Adrenal gland (tissue), 12 donors: ENCODE measurements around the gene CD2AP. TPM values are rescaled to one million over a fixed set of nuclear protein-coding genes. Genes with fewer than 3 reads are reported as not detected.

Experiments
- DNase-seq, 7 donors: peaks; one replicate each; pipeline ENCODE4 v3.0.0-alpha.2; 2019 to 2020
- H3K27ac ChIP-seq, 5 donors: fragments of 200-600 bp; sonication (generic) in 4 of 5; 1 replicate in 3 of 5; 2 replicates in 2 of 5; pipeline versions ENCODE4 v1.5.1 to v1.8.0; 2016 to 2020; ENCODE audit warnings: mild to moderate bottlenecking in 1 of 5
- H3K27me3 ChIP-seq: fragments of 200-600 bp; 2 replicates; pipeline ENCODE4 v1.8.0; 2021
- H3K36me3 ChIP-seq, 2 donors: fragments of 200-600 bp; replicated peaks in 1 of 2; 1 replicate in 1 of 2; 2 replicates in 1 of 2; pipeline versions ENCODE4 v1.5.1 to v1.8.0; 2018 to 2022
- H3K4me1 ChIP-seq, 2 donors: fragments of 200-600 bp; replicated peaks in 1 of 2; 1 replicate in 1 of 2; 2 replicates in 1 of 2; pipeline versions ENCODE4 v1.5.1 to v1.8.0; 2018 to 2021
- H3K4me3 ChIP-seq, 4 donors: fragments of 200-600 bp; sonication (generic) in 3 of 4; one replicate each; pipeline ENCODE4 v1.5.1; 2016 to 2018
- H3K9me3 ChIP-seq, 3 donors: fragments of 200-600 bp; sonication (generic) in 1 of 3; replicated peaks in 1 of 3; 1 replicate in 2 of 3; 2 replicates in 1 of 3; pipeline versions ENCODE4 v1.5.1 to v1.8.0; 2016 to 2021
- POLR2A ChIP-seq, 2 donors: fragments of 450-650 bp; IDR thresholded peaks; one replicate each; pipeline ENCODE4 v1.6.1; 2017; ENCODE audit warnings: antibody characterized with exemption in 2 of 2, mild to moderate bottlenecking in 2 of 2, moderate library complexity in 1 of 2
- whole genome bisulfite sequencing, 4 donors: extraction: QIAGEN DNeasy Blood & Tissue Kit in 2 of 4; methylation state at CpG; one replicate each; pipeline versions ENCODE4 v1.1.5 to v1.1.7; 2013 to 2017; 5-methylcytosine and 5-hydroxymethylcytosine counted together
- intact Hi-C, 2 donors: fragments of 100-400 bp; cut with DNase I; formaldehyde crosslinking; loops; one replicate each; pipeline versions ENCODE4 v1.14.1 to v1.15.0; 2022 to 2023
- polyA plus RNA-seq, 3 donors: library from polyadenylated mRNA; stranded (reverse); fragments of 200-250 nt in 2 of 3; fragments of 350-450 nt in 1 of 3; fragmentation: Illumina TruSeq in 1 of 3; extraction: RNeasy Lipid Tissue Mini Kit (QIAGEN cat#74804) in 1 of 3; gene quantifications; one replicate each; pipeline ENCODE4 v1.2.3, GENCODE V29; 2013 to 2014
- total RNA-seq, 9 donors: library from RNA; depleted of rRNA in 4 of 9; stranded (reverse); fragments of >200 nt in 4 of 9; fragments of 120-200 nt in 1 of 9; fragmentation: NEBNext Ultra II Directional in 1 of 9; extraction: Animal tissue kit (Norgen Biotek cat#: 25700) in 1 of 9; gene quantifications; one replicate each; pipeline versions ENCODE4 v1.1.0 to v1.2.4, GENCODE V29; 2013 to 2023
- TF ChIP-seq, protein P1 (sequence below), 6 experiments: fragments of 450-650 bp in 4 of 6; fragments of 200-600 bp in 2 of 6; sonication (generic) in 1 of 6; IDR thresholded peaks; 1 replicate in 5 of 6; 2 replicates in 1 of 6; pipeline versions ENCODE4 v1.5.1 to v1.8.0; 2016 to 2021; ENCODE audit warnings: antibody characterized with exemption in 6 of 6, mild to moderate bottlenecking in 2 of 6, moderate library complexity in 1 of 6
- donor health status: healthy with polysubstance abuse.
- donor health status: Bipolar disorder and iron deficiency.
- donor health status: DM: yes; HTN: yes; CAD: no.
- donor health status: DM: no; HTN: no; CAD: no.
- donor health status: DM: no; HTN: no; CAD: no.
- donor health status: DM: yes; HTN: yes; CAD: no.

CD2AP gene
- total and polyA plus RNA-seq, 12 donors = 5.3 to 29.6 (median 20.2) TPM

GRCh38 chr6:47434372-47435253, 43.0 kb upstream of the CD2AP start:
- no peak for DNase-seq
- H3K4me1 ChIP-seq = no peaks in the 10 kb centered on the region
- no peaks in the 10 kb centered on the region for H3K9me3 ChIP-seq
- H3K36me3 ChIP-seq = no peaks in the 10 kb centered on the region
- no peak overlapping the region for H3K27ac ChIP-seq
- intact Hi-C loops = no loop called here
- H3K27me3 ChIP-seq = no peaks in the 10 kb centered on the region
- TF ChIP-seq, protein P1, sequence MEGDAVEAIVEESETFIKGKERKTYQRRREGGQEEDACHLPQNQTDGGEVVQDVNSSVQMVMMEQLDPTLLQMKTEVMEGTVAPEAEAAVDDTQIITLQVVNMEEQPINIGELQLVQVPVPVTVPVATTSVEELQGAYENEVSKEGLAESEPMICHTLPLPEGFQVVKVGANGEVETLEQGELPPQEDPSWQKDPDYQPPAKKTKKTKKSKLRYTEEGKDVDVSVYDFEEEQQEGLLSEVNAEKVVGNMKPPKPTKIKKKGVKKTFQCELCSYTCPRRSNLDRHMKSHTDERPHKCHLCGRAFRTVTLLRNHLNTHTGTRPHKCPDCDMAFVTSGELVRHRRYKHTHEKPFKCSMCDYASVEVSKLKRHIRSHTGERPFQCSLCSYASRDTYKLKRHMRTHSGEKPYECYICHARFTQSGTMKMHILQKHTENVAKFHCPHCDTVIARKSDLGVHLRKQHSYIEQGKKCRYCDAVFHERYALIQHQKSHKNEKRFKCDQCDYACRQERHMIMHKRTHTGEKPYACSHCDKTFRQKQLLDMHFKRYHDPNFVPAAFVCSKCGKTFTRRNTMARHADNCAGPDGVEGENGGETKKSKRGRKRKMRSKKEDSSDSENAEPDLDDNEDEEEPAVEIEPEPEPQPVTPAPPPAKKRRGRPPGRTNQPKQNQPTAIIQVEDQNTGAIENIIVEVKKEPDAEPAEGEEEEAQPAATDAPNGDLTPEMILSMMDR (IDR thresholded peaks at IDR 0.05) = no peak
- no peak for TF ChIP-seq POLR2A (IDR thresholded peaks at IDR 0.05)
- 35 to 60% (median 52%) methylated on average over 2 of the region's 2 CpGs for WGBS, 4 donors
- H3K4me3 ChIP-seq = no peak overlapping the region

DNA sequence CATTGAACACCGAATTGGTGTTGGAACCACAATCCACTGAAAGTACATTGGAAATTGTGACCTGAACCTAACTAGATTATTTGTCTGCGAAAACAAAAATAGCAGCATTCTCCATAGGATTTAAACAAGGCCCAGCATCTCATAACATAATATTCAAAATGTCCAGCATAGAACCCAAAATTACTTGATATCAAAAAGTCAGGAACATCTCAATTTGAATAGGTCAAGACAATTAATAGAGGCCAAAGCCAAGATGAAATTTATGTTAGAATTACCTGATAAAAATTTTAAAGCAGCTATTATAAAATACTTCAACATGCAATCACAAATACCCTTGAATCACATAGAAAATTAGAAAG, 42.4 kb upstream of the CD2AP start:
- WGBS, 4 donors = 87 to 90% (median 88%) methylated on average over 2 of the region's 2 CpGs
- DNase-seq = no peak
- Histone ChIP-seq H3K4me3 (no peak overlapping the region), H3K9me3 (no peaks in the 10 kb centered on the region), H3K27me3 (no peaks in the 10 kb centered on the region), H3K27ac (no peak overlapping the region), H3K36me3 (no peaks in the 10 kb centered on the region), H3K4me1 (no peaks in the 10 kb centered on the region)
- intact Hi-C loops = no loop called here
- TF ChIP-seq POLR2A (IDR thresholded peaks at IDR 0.05) = no peak
- TF ChIP-seq, protein P1 (IDR thresholded peaks at IDR 0.05) = no peak

DNA sequence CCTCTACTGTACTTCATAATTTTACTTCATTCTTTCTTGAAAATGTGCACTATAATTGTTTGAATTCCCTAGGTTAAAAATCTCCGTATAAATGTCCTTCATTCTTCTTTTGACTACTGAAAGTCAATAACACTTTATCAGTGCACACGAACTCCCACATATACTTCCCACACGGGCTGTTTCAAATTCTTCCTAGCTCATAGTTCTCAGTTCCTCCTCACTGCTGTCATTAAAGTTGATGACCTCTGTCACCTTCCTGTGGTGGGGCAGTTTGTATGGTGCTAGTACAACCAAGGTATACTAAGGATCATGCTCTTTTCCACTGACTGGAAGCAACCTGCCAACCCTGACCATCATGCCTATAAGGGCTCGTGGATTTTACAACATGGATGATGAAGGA, 40.0 kb upstream of the CD2AP start:
- no peak for TF ChIP-seq POLR2A (IDR thresholded peaks at IDR 0.05)
- TF ChIP-seq, protein P1 (IDR thresholded peaks at IDR 0.05) = no peak
- Histone ChIP-seq H3K9me3 (no peaks in the 10 kb centered on the region), H3K4me1 (no peaks in the 10 kb centered on the region), H3K4me3 (no peak overlapping the region), H3K36me3 (no peaks in the 10 kb centered on the region), H3K27me3 (no peaks in the 10 kb centered on the region), H3K27ac (no peak overlapping the region)
- DNase-seq = no peak
- intact Hi-C loops = no loop called here
- WGBS, 4 donors = 38 to 59% (median 54%) methylated on average over 4 of the region's 4 CpGs

DNA sequence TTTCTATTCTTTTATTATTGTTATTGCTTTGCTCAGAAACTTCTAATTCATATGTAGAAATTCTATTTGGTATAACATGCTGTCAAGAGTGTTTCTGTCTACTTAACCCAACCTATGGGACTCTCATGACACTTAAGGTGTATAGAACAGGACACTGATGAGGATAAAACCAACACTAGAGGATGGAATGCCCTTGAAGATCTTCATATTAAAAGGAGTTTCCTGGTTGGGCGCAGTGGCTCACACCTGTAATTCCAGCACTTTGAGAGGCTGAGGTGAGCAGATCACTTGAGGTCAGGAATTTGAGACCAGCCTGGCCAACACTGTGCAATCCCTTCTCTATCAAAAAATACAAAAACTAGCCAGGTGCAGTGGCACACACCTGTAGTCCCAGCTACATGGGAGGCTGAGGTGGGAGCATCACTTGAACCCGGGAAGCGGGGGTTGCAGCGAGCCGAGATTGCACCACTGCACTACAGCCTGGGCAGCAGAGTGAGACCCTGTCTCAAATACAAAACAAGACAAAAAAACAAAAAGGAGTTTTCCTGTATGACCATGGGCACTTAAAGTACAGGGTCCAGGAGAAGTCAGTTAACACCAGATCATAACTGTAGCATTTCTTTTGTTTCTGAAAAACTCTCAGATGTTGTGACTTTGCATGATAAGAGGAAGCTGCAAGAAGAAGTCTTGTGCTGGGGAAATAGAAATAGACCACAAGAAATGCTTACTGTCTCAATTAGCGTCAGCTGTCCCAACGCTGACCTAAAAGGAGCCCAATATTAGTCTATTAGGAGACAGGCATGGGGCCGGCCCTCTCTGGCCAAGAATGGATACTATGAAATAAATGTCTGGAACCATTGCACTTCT, 38.9 kb upstream of the CD2AP start:
- Histone ChIP-seq H3K4me3 (no peak overlapping the region), H3K4me1 (no peaks in the 10 kb centered on the region), H3K9me3 (no peaks in the 10 kb centered on the region), H3K27me3 (no peaks in the 10 kb centered on the region), H3K27ac (no peak overlapping the region), H3K36me3 (no peaks in the 10 kb centered on the region)
- peak in 6 of 7 donors; percentile 20 to 33 (median 24) for DNase-seq
- intact Hi-C loops = no loop called here
- TF ChIP-seq, protein P1 (IDR thresholded peaks at IDR 0.05) = no peak
- WGBS, 4 donors = 80 to 93% (median 87%) methylated on average over 8 of the region's 8 CpGs
